Neural progenitor cell (in vitro differentiated cells): ENCODE results near the gene TMEM208. TPM values are rescaled to one million over a fixed set of nuclear protein-coding genes. Genes with fewer than 3 reads are reported as not detected.

ENCODE experiments used
- DNase-seq: peaks from one replicate; pipeline ENCODE4 v3.0.0-alpha.2; 2016; ENCODE audit warnings: low spot score
- H2AFZ ChIP-seq: fragments of 200-600 bp; sonication (generic); replicated peaks from 2 replicates; pipeline ENCODE4 v1.6.1; 2016; ENCODE audit warnings: antibody characterized with exemption
- H3F3A ChIP-seq: fragments of 200-600 bp; sonication (generic); 2 replicates; pipeline ENCODE4 v1.6.1; 2016; ENCODE audit warnings: antibody characterized with exemption, low read depth
- H3K27ac ChIP-seq: fragments of 200-600 bp; sonication (generic); 2 replicates; pipeline ENCODE4 v1.5.1; 2016; ENCODE audit warnings: mild to moderate bottlenecking
- H3K27me3 ChIP-seq: fragments of 200-600 bp; sonication (generic); 2 replicates; pipeline ENCODE4 v1.6.1; 2016; ENCODE audit warnings: mild to moderate bottlenecking, moderate library complexity
- H3K36me3 ChIP-seq: fragments of 200-600 bp; sonication (generic); 2 replicates; pipeline ENCODE4 v1.5.1; 2016
- H3K4me1 ChIP-seq: fragments of 200-600 bp; sonication (generic); 2 replicates; pipeline ENCODE4 v1.6.1; 2016; ENCODE audit warnings: mixed run types
- H3K4me2 ChIP-seq: fragments of 200-600 bp; sonication (generic); 2 replicates; pipeline ENCODE4 v1.6.1; 2016
- H3K4me3 ChIP-seq: fragments of 200-600 bp; sonication (generic); 2 replicates; pipeline ENCODE4 v1.5.1; 2016
- H3K79me2 ChIP-seq: fragments of 200-600 bp; sonication (generic); 2 replicates; pipeline ENCODE4 v1.6.1; 2016; ENCODE audit warnings: low read depth
- H3K9ac ChIP-seq: fragments of 200-600 bp; sonication (generic); 2 replicates; pipeline ENCODE4 v1.6.1; 2016
- H3K9me3 ChIP-seq: fragments of 200-600 bp; sonication (generic); 2 replicates; pipeline ENCODE4 v1.5.1; 2016; ENCODE audit warnings: low read depth
- H4K20me1 ChIP-seq: fragments of 200-600 bp; sonication (generic); 2 replicates; pipeline ENCODE4 v1.6.1; 2016; ENCODE audit warnings: low read depth
- H3K27ac Mint-ChIP-seq: 3 replicates; pipeline ENCODE4 v1.8.0; 2021; ENCODE audit warnings: mixed read lengths
- H3K27me3 Mint-ChIP-seq: 2 replicates; pipeline ENCODE4 v1.8.0; 2022; ENCODE audit warnings: low read depth, mild to moderate bottlenecking, inconsistent platforms, moderate library complexity, mixed read lengths; ENCODE audit not compliant: insufficient read depth
- H3K36me3 Mint-ChIP-seq: 3 replicates; pipeline ENCODE4 v1.8.0; 2021; ENCODE audit warnings: mixed read lengths
- H3K4me1 Mint-ChIP-seq: 3 replicates; pipeline ENCODE4 v1.8.0; 2021; ENCODE audit warnings: mixed read lengths
- H3K4me3 Mint-ChIP-seq: 3 replicates; pipeline ENCODE4 v1.8.0; 2021; ENCODE audit warnings: mild to moderate bottlenecking, moderate library complexity, mixed read lengths
- H3K9me3 Mint-ChIP-seq: 3 replicates; pipeline ENCODE4 v1.8.0; 2020; ENCODE audit warnings: mixed read lengths
- EZH2 ChIP-seq: fragments of 200-600 bp; sonication (generic); IDR thresholded peaks from 2 replicates; pipeline ENCODE4 v1.6.1; 2017; ENCODE audit warnings: antibody characterized with exemption, mild to moderate bottlenecking, moderate library complexity
- EZH2phosphoT487 ChIP-seq: fragments of 200-600 bp; sonication (generic); IDR thresholded peaks from 2 replicates; pipeline ENCODE4 v1.6.1; 2017; ENCODE audit warnings: antibody characterized with exemption
- total RNA-seq: library from RNA; depleted of rRNA; stranded (reverse); fragments of >200 nt; gene quantifications from 2 replicates; pipeline ENCODE4 v1.2.3, GENCODE V29; 2015; ENCODE audit warnings: low replicate concordance
- TF ChIP-seq, protein P1 (sequence below): fragments of 200-600 bp; sonication (generic); IDR thresholded peaks from 2 replicates; pipeline ENCODE4 v1.5.1; 2017; ENCODE audit warnings: antibody characterized with exemption, mild to moderate bottlenecking

TMEM208 gene
- total RNA-seq, 1 donor from 2014 or later = 39.4 TPM

- H3F3A ChIP-seq = no peaks in the 10 kb centered on the region
- peaks cover 5% of the 10 kb centered on the region for H3K27me3 Mint-ChIP-seq
- H3K4me3 ChIP-seq = peak within 1 kb of the TSS; percentile 82
- no peaks in the 10 kb centered on the region for H3K36me3 ChIP-seq
- DNase-seq = peak; percentile 95
- H3K4me1 ChIP-seq = peaks cover 7% of the 10 kb centered on the region
- H3K4me1 Mint-ChIP-seq = peaks cover 22% of the 10 kb centered on the region
- H4K20me1 ChIP-seq = peaks cover 27% of the 10 kb centered on the region
- H3K4me2 ChIP-seq = peak within 1 kb of the TSS; percentile 97
- no peaks in the 10 kb centered on the region for H3K9me3 Mint-ChIP-seq
- no peaks in the 10 kb centered on the region for H3K9me3 ChIP-seq
- TF ChIP-seq, protein P1, sequence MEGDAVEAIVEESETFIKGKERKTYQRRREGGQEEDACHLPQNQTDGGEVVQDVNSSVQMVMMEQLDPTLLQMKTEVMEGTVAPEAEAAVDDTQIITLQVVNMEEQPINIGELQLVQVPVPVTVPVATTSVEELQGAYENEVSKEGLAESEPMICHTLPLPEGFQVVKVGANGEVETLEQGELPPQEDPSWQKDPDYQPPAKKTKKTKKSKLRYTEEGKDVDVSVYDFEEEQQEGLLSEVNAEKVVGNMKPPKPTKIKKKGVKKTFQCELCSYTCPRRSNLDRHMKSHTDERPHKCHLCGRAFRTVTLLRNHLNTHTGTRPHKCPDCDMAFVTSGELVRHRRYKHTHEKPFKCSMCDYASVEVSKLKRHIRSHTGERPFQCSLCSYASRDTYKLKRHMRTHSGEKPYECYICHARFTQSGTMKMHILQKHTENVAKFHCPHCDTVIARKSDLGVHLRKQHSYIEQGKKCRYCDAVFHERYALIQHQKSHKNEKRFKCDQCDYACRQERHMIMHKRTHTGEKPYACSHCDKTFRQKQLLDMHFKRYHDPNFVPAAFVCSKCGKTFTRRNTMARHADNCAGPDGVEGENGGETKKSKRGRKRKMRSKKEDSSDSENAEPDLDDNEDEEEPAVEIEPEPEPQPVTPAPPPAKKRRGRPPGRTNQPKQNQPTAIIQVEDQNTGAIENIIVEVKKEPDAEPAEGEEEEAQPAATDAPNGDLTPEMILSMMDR = no peak
- TF ChIP-seq EZH2 (no peak), EZH2phosphoT487 (no peak)
- H3K4me3 Mint-ChIP-seq = peak within 1 kb of the TSS; percentile 92
- H3K9ac ChIP-seq = peak within 1 kb of the TSS; percentile 90
- peaks cover 24% of the 10 kb centered on the region for H3K79me2 ChIP-seq
- H3K36me3 Mint-ChIP-seq = peaks cover 16% of the 10 kb centered on the region
- H3K27ac Mint-ChIP-seq = peak within 1 kb of the TSS; percentile 60
- peak within 1 kb of the TSS; percentile 5 for H2AFZ ChIP-seq
- H3K27me3 ChIP-seq = peaks cover under 1% of the 10 kb centered on the region
- H3K27ac ChIP-seq = no peak within 1 kb of the TSS
Observed at GRCh38 chr16:67191995-67192681, 34.8 kb upstream of the TMEM208 start, which contains the start of gene E2F4. Gene E2F4, plus strand, starts transcription at chr16:67192155. Its CDS starts 73 bp downstream, at chr16:67192228.

- H3K4me3 Mint-ChIP-seq = peak overlapping the region; percentile 92
- Histone ChIP-seq H3K79me2 (peaks cover 24% of the 10 kb centered on the region), H3K4me2 (peak overlapping the region; percentile 97), H3K4me3 (peak overlapping the region; percentile 82), H3K9ac (peak overlapping the region; percentile 90), H3K9me3 (no peaks in the 10 kb centered on the region), H2AFZ (no peak overlapping the region), H4K20me1 (peaks cover 29% of the 10 kb centered on the region), H3F3A (peaks cover 6% of the 10 kb centered on the region), H3K27ac (no peak overlapping the region), H3K36me3 (no peaks in the 10 kb centered on the region), H3K4me1 (peaks cover 7% of the 10 kb centered on the region), H3K27me3 (no peaks in the 10 kb centered on the region)
- DNase-seq = no peak
- H3K9me3 Mint-ChIP-seq = no peaks in the 10 kb centered on the region
- H3K36me3 Mint-ChIP-seq = peaks cover 16% of the 10 kb centered on the region
- peaks cover 5% of the 10 kb centered on the region for H3K27me3 Mint-ChIP-seq
- H3K27ac Mint-ChIP-seq = peak overlapping the region; percentile 57
- TF ChIP-seq, protein P1 = no peak
- TF ChIP-seq EZH2 = no peak
- no peak for TF ChIP-seq EZH2phosphoT487
- H3K4me1 Mint-ChIP-seq = peaks cover 22% of the 10 kb centered on the region
Observed at GRCh38 chr16:67192781-67193361, 34.1 kb upstream of the TMEM208 start.

DNA sequence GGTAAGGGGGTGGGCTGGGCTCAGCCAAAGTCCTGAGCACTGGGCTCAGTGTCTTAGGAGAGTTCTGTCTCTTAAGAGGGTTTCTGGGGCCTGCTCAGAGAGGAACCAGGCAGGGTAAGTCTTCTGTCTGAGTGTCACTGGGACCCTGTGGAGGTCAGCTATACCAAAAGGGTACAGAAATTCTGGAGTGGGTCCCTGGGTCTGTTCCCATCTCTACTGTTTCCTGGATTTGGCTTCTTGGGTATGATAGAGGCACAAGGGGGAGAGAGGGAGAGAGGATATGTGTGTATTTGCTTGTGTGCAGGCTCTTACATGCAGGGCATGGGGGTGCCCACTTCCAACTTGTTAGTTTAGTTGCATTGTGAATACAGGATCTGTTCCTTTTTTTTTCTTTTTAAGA is 33.4 kb upstream of the TMEM208 start:
- peak overlapping the region; percentile 92 for H3K4me3 Mint-ChIP-seq
- H3K9ac ChIP-seq = peak overlapping the region; percentile 90
- H3K9me3 Mint-ChIP-seq = no peaks in the 10 kb centered on the region
- peaks cover 16% of the 10 kb centered on the region for H3K36me3 Mint-ChIP-seq
- peaks cover 22% of the 10 kb centered on the region for H3K4me1 Mint-ChIP-seq
- peak overlapping the region; percentile 82 for H3K4me3 ChIP-seq
- peaks cover 13% of the 10 kb centered on the region for H3F3A ChIP-seq
- peaks cover 7% of the 10 kb centered on the region for H3K4me1 ChIP-seq
- peaks cover 5% of the 10 kb centered on the region for H3K27me3 Mint-ChIP-seq
- H3K9me3 ChIP-seq = no peaks in the 10 kb centered on the region
- peaks cover 24% of the 10 kb centered on the region for H3K79me2 ChIP-seq
- peak overlapping the region; percentile 97 for H3K4me2 ChIP-seq
- DNase-seq = no peak
- no peak overlapping the region for H3K27ac ChIP-seq
- H3K27ac Mint-ChIP-seq = no peak overlapping the region
- H2AFZ ChIP-seq = no peak overlapping the region
- H3K27me3 ChIP-seq = no peaks in the 10 kb centered on the region
- H4K20me1 ChIP-seq = peaks cover 36% of the 10 kb centered on the region
- TF ChIP-seq EZH2 (no peak), EZH2phosphoT487 (no peak)
- TF ChIP-seq, protein P1 = no peak
- no peaks in the 10 kb centered on the region for H3K36me3 ChIP-seq
